H1 (cell line): ENCODE measurements around the gene DTX2. TPM values are rescaled to one million over a fixed set of nuclear protein-coding genes. Genes with fewer than 3 reads are reported as not detected.
"Not testable (repeated sequence)": the region's sequence is repeated elsewhere in the genome, so short reads cannot be mapped to it uniquely, and the experiment has no call there.

Experiments
- CTCF ChIA-PET: fragments of 300-600 bp; sonication (Branson Sonifier 250); formaldehyde crosslinking; loops from one replicate; lab custom pipeline; 2021; ENCODE audit not compliant: partially characterized antibody; lab: Charles Lee
- POLR2A ChIA-PET: fragments of 300-600 bp; sonication (Branson Sonifier 250); formaldehyde crosslinking; loops from one replicate; lab custom pipeline; 2021; ENCODE audit warnings: inconsistent platforms; ENCODE audit not compliant: partially characterized antibody; lab: Charles Lee
- DNase-seq, 2 experiments: peaks; one replicate each; pipeline versions ENCODE4 v3.0.0 to v3.0.0-alpha.2; 2010 to 2022; ENCODE audit warnings: low spot score in 2 of 2, low read depth in 1 of 2, mixed read lengths in 1 of 2
- FAIRE-seq: peaks from 2 replicates; lab custom pipeline; 2011; peaks lifted over from hg19 to GRCh38; lab: Jason Lieb, UNC
- H2AFZ ChIP-seq: 2 replicates; pipeline ENCODE4 v1.8.1; 2012; ENCODE audit warnings: low read length, inconsistent platforms
- H2AK5ac ChIP-seq: 2 replicates; pipeline ENCODE4 v1.6.1; 2013; ENCODE audit warnings: low read depth, low read length
- H2BK120ac ChIP-seq: replicated peaks from 2 replicates; pipeline ENCODE3; 2013; ENCODE audit warnings: low read depth, low read length, inconsistent platforms
- H2BK12ac ChIP-seq: 2 replicates; pipeline ENCODE4 v1.6.1; 2013; ENCODE audit warnings: low read depth, low read length
- H2BK15ac ChIP-seq: 2 replicates; pipeline ENCODE4 v1.6.1; 2013; ENCODE audit warnings: low read length
- H2BK20ac ChIP-seq: 2 replicates; pipeline ENCODE4 v1.6.1; 2013; ENCODE audit warnings: low read length
- H2BK5ac ChIP-seq: 2 replicates; pipeline ENCODE4 v1.6.1; 2013; ENCODE audit warnings: low read depth, low read length
- H3K14ac ChIP-seq: 2 replicates; pipeline ENCODE4 v1.6.1; 2013; ENCODE audit warnings: inconsistent platforms; ENCODE audit not compliant: insufficient read length
- H3K18ac ChIP-seq: 2 replicates; pipeline ENCODE4 v1.6.1; 2013; ENCODE audit warnings: low read length; ENCODE audit errors: extremely low read depth
- H3K23ac ChIP-seq: 2 replicates; pipeline ENCODE4 v1.6.1; 2013; ENCODE audit warnings: inconsistent platforms; ENCODE audit not compliant: insufficient read length
- H3K23me2 ChIP-seq: 2 replicates; pipeline ENCODE4 v1.6.1; 2013; ENCODE audit warnings: low read depth, low read length
- H3K27ac ChIP-seq: 2 replicates; pipeline ENCODE4 v1.6.1; 2011; ENCODE audit warnings: low read depth, low read length, inconsistent platforms
- H3K27me3 ChIP-seq, 4 experiments: replicated peaks in 1 of 4; 1 replicate in 1 of 4; 2 replicates in 3 of 4; pipeline versions ENCODE4 v1.6.1 to v1.8.1; 2011 to 2013; ENCODE audit warnings: low read length in 3 of 4, mild to moderate bottlenecking in 3 of 4, inconsistent platforms in 2 of 4, mixed read lengths in 2 of 4, moderate library complexity in 1 of 4; ENCODE audit not compliant: control insufficient read depth in 3 of 4, insufficient read depth in 3 of 4; ENCODE audit errors: extremely low read depth in 1 of 4
- H3K36me3 ChIP-seq, 4 experiments: 2 replicates each; pipeline versions ENCODE4 v1.6.1 to v1.8.1; 2011 to 2013; ENCODE audit warnings: mild to moderate bottlenecking in 4 of 4, low read length in 3 of 4, moderate library complexity in 2 of 4, control low read depth in 1 of 4, inconsistent platforms in 1 of 4; ENCODE audit not compliant: insufficient read depth in 4 of 4, control insufficient read depth in 2 of 4
- H3K4ac ChIP-seq: replicated peaks from 2 replicates; pipeline ENCODE3; 2013; ENCODE audit warnings: low read length, low read depth, mixed read lengths, inconsistent platforms; ENCODE audit not compliant: insufficient read length
- H3K4me1 ChIP-seq, 4 experiments: replicated peaks in 1 of 4; 1 replicate in 1 of 4; 2 replicates in 3 of 4; pipeline versions ENCODE4 v1.6.1 to v1.8.1; 2011 to 2013; ENCODE audit warnings: low read length in 3 of 4, inconsistent platforms in 2 of 4, mixed read lengths in 1 of 4; ENCODE audit not compliant: insufficient read depth in 4 of 4, control insufficient read depth in 3 of 4
- H3K4me2 ChIP-seq, 2 experiments: 2 replicates each; pipeline versions ENCODE4 v1.6.1 to v1.8.1; 2011 to 2013; ENCODE audit warnings: low read depth in 2 of 2, low read length in 2 of 2, control low read depth in 1 of 2, inconsistent platforms in 1 of 2, mild to moderate bottlenecking in 1 of 2; ENCODE audit not compliant: insufficient read depth in 1 of 2
- H3K4me3 ChIP-seq, 4 experiments: fragments of 200-600, 300-600 bp in 1 of 4; sonication (generic), shearing (Covaris generic), sonication (Bioruptor Twin) in 1 of 4; 2 replicates each; pipeline versions ENCODE4 v1.5.1 to v1.8.1; 2011 to 2016; ENCODE audit warnings: low read length in 4 of 4, low read depth in 3 of 4, control low read depth in 2 of 4, inconsistent platforms in 2 of 4, mild to moderate bottlenecking in 2 of 4, mixed read lengths in 1 of 4, moderate library complexity in 1 of 4; ENCODE audit not compliant: insufficient read depth in 2 of 4; ENCODE audit errors: extremely low read depth in 1 of 4
- H3K56ac ChIP-seq: replicated peaks from 2 replicates; pipeline ENCODE3; 2013; ENCODE audit warnings: low read depth, mild to moderate bottlenecking, mixed read lengths, low read length, inconsistent platforms; ENCODE audit not compliant: insufficient read length
- H3K79me1 ChIP-seq: 2 replicates; pipeline ENCODE4 v1.6.1; 2013; ENCODE audit warnings: low read depth, low read length, control low read depth
- H3K79me2 ChIP-seq, 2 experiments: 2 replicates each; pipeline versions ENCODE4 v1.6.1 to v1.8.1; 2012 to 2013; ENCODE audit warnings: low read length in 2 of 2, mild to moderate bottlenecking in 2 of 2, inconsistent platforms in 1 of 2; ENCODE audit not compliant: insufficient read depth in 2 of 2, control insufficient read depth in 1 of 2
- H3K9ac ChIP-seq, 4 experiments: replicated peaks in 1 of 4; 1 replicate in 1 of 4; 2 replicates in 3 of 4; pipeline versions ENCODE4 v1.6.1 to v1.8.1; 2011 to 2013; ENCODE audit warnings: low read depth in 3 of 4, low read length in 3 of 4, control low read depth in 2 of 4, mild to moderate bottlenecking in 2 of 4, moderate library complexity in 2 of 4, inconsistent platforms in 1 of 4; ENCODE audit errors: extremely low read depth in 1 of 4
- H3K9me3 ChIP-seq, 2 experiments: 2 replicates each; pipeline versions ENCODE4 v1.6.1 to v1.8.1; 2012 to 2013; ENCODE audit warnings: mild to moderate bottlenecking in 2 of 2, moderate library complexity in 2 of 2, control low read depth in 1 of 2, inconsistent platforms in 1 of 2, low read depth in 1 of 2, low read length in 1 of 2, mixed read lengths in 1 of 2; ENCODE audit not compliant: insufficient read depth in 2 of 2
- H4K20me1 ChIP-seq, 2 experiments: replicated peaks in 1 of 2; 2 replicates each; pipeline versions ENCODE3 to v1.8.1; 2011 to 2013; ENCODE audit warnings: inconsistent platforms in 2 of 2, low read length in 2 of 2, mild to moderate bottlenecking in 1 of 2; ENCODE audit not compliant: insufficient read depth in 2 of 2, control insufficient read depth in 1 of 2
- H4K5ac ChIP-seq: 2 replicates; pipeline ENCODE4 v1.6.1; 2013; ENCODE audit warnings: low read length, low read depth, mixed read lengths, inconsistent platforms; ENCODE audit not compliant: insufficient read length
- H4K8ac ChIP-seq: 2 replicates; pipeline ENCODE4 v1.8.0; 2013; ENCODE audit warnings: mild to moderate bottlenecking, moderate library complexity, low read length, inconsistent platforms; ENCODE audit not compliant: insufficient read depth; ENCODE audit errors: extremely low read depth
- H4K91ac ChIP-seq: replicated peaks from 2 replicates; pipeline ENCODE3; 2013; ENCODE audit warnings: low read length, mixed read lengths, inconsistent platforms; ENCODE audit not compliant: insufficient read length
- WGBS, 2 experiments: shearing (Covaris generic) in 1 of 2; methylation state at CpG; one replicate each; pipeline versions ENCODE4 v1.1.6 to v1.1.7; 2013 to 2015; ENCODE audit warnings: low lambda C conversion rate in 2 of 2, mixed read lengths in 2 of 2, inconsistent platforms in 1 of 2, low coverage in 1 of 2, missing lambda C conversion rate in 1 of 2; ENCODE audit not compliant: insufficient replicate concordance in 2 of 2, insufficient coverage in 1 of 2, insufficient read length in 1 of 2; ENCODE audit errors: extremely low coverage in 1 of 2, missing lambda C conversion rate in 1 of 2; 5-methylcytosine and 5-hydroxymethylcytosine counted together
- polyA plus RNA-seq, 7 experiments: library from polyadenylated mRNA; depleted of rRNA in 3 of 7; stranded (reverse) in 5 of 7; unstranded in 2 of 7; fragments of >200 nt in 5 of 7; fragments of 200-250 nt in 2 of 7; gene quantifications; 1 replicate in 5 of 7; 2 replicates in 1 of 7; 4 replicates in 1 of 7; pipeline versions ENCODE4 v1.2.1 to v1.2.3, GENCODE V29; 2011 to 2013; ENCODE audit warnings: missing spikeins in 2 of 7, mixed read lengths in 2 of 7
- total RNA-seq: library from RNA; stranded (reverse); fragmentation: NEBNext Ultra II Directional; extraction: Animal tissue kit (Norgen Biotek cat#: 25700); gene quantifications from 2 replicates; pipeline ENCODE4 v1.2.1, GENCODE V29; 2021

Gene DTX2
- total and polyA plus RNA-seq, 2 of the 8 experiments (the other 6 are each of a cell fraction or from before 2014, with no cell fraction given), result 37.4 to 59.1 TPM

GRCh38 chr7:76484456-76484855 is 22.9 kb downstream of the DTX2 start:
- H3K23ac ChIP-seq, H2AK5ac ChIP-seq, H3K9ac ChIP-seq, H3K4ac ChIP-seq, FAIRE-seq, H2BK120ac ChIP-seq, H4K20me1 ChIP-seq, H3K79me2 ChIP-seq, H3K18ac ChIP-seq, H4K91ac ChIP-seq, CTCF ChIA-PET, H3K23me2 ChIP-seq, H3K9me3 ChIP-seq, H3K27ac ChIP-seq, H3K4me2 ChIP-seq, H2AFZ ChIP-seq, H2BK20ac ChIP-seq, H3K14ac ChIP-seq, H3K56ac ChIP-seq, H3K79me1 ChIP-seq, H3K4me3 ChIP-seq, H2BK5ac ChIP-seq, H4K8ac ChIP-seq, H3K27me3 ChIP-seq, H3K4me1 ChIP-seq, H2BK12ac ChIP-seq, DNase-seq, H4K5ac ChIP-seq, POLR2A ChIA-PET, H2BK15ac ChIP-seq: not testable (repeated sequence)
- H3K36me3 ChIP-seq, result peaks cover 0 to 11% (median 3%) of the 10 kb centered on the region in 4 experiments; a peak in 2 of 8 replicates
- 60% methylated on average over 2 of the region's 12 CpGs; no CpG with 5 or more reads in 1 of the 2 experiments for WGBS, 2 experiments
